GM18511 (cell line): ENCODE measurements around the gene P4HTM.

Experiments
- ATAC-seq: cut with Tn5 transposase; IDR thresholded peaks from one replicate; pipeline ENCODE4 v1.9.1; 2021; ENCODE audit warnings: mild to moderate bottlenecking, moderate library complexity; ENCODE audit not compliant: unreplicated experiment

The P4HTM gene

GRCh38 chr3:49022688-49023171 is 32.7 kb downstream of the P4HTM start:
- no peak for ATAC-seq

GRCh38 chr3:49023775-49024174 is 33.7 kb downstream of the P4HTM start:
- ATAC-seq: no peak

- ATAC-seq: no peak
Observed at GRCh38 chr3:49024449-49024848, 34.4 kb downstream of the P4HTM start.

GRCh38 chr3:49025005-49025792 is 35.2 kb downstream of the P4HTM start:
- ATAC-seq: no peak

DNA sequence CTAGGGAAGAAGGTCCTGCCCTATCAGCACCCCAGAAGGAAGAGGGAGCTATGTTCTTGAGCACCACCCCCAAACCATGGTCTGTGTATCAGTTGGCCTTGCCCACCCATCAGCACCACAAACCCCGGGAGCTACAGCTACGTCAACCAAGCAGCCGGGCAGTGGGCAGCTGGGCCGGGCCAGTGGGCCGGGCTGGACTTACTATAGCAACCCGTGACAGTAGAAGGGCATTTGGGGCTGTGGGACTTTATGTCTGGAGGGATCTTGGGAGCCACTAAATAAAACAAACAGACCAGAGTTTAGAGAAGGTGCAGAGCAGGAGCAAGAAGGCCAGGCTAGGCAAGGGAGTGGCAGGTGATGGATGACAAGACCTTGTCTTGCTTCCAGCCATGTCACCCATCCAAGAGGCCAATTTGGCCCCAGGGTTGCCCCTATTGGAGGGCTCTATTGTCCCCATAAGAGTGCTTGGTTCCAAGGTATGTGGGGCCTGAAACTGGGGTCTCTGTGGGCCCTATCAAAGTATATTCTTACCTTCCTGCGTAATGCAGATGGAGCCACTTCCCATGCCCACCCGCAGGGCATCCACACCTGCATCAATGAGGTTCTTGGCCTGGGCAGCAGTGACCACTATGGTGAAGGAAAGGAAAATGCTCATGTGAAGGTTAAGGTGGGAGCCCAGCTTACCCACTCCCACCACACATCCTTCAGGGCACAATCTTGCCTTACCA is 35.9 kb downstream of the P4HTM start:
- ATAC-seq: no peak

- no peak for ATAC-seq
Observed at GRCh38 chr3:49026536-49026935, 36.5 kb downstream of the P4HTM start.

DNA sequence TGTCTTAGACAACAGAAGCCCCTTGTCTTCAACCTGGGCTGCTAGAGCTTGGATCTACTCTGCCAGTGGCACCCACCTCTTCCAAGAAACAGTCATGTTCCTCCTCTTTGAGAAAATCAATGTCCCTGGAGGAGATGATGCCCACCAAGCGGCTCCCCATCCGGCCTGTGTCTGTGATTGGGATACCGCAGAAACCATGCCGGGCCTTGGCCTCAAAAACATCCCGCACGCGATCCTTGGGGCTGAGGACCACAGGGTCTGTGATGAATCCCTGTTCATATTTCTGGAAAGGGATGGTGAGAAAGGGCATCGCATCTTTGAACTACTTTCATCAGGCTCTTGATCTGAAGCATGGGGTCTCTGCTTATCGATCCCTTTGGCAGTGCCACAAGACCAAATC is 37.6 kb downstream of the P4HTM start:
- no peak for ATAC-seq

DNA sequence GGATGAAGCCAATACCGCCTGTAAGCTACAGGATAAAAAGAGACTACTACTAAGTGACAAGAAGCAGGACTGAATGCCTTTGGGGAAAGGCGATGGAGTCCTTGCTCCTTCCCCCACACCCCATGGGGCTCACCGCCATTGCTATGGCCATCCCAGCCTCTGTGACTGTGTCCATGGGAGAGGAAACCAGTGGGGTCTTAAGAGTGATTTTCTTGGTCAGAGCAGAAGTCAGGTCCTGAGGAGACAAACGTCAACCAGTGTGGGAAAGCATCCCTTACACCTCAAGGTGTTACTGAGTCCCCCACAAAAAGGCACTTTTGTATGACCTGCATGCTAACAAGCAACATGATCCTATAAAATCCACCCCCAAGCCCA is 38.2 kb downstream of the P4HTM start:
- ATAC-seq: no peak

DNA sequence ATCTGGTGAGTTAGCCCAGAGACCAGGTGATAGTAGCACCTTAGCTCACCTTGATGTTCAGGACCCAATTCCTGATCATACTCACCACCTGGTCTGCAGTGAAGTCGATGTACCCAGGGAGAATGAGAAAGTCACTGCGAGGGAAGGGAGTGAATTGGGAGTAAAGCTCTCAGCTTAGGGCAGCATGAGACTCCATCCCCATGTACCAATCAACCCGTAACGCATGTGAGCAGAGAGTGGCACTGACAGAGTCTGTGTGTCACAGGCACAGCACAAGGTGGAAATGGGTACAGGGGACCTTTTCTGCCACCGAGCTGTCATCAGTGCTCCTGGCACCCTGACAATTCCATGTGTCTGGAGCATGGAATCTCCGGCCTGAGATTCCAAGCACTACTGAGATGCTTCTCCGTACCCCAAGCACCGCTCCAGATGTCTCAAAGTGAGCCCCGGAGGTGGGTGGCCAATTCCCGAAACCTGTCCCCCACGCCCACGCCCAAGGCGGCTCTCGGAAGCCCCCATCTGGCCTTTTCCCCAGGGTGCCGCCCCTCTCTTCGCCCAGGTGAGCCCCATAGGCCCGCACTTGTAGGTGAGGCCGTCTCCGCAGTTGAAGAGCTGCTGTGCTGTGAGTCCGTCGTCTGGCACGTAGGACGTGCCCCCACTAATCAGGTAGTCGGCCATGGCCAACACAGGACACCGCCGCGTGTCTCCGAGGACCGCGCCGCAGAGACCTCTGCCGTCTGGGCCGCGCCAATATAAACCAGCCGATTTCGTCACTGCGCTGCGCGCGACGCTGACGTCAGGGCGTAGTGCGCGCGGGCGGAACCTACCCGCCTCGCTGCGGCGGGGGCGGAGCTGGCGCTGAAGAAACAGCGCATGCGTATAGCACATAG is 38.9 kb downstream of the P4HTM start, which contains the start of gene IMPDH2:
TSS of gene IMPDH2 (minus strand) at position 726 of the 890 bp plus-strand sequence. CDS start at position 678, 48 bp downstream.
- ATAC-seq: peak; percentile 91

DNA sequence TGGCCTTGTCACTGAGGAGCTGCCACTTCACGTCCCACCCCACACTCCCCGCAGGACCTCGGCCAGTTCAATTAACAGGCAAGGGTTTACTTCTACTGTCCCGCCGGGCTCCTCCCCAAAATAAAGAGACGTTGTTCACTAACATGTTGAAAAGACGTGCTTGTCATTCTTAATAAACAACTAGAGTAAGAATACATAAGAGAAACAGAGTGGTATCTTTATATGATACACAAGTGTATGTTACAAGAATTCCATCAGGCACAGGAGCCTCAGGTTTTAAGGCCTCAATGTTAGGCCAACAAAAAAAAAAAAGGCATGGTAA is 39.5 kb downstream of the P4HTM start:
- ATAC-seq: no peak

GRCh38 chr3:49030321-49030720 is 40.3 kb downstream of the P4HTM start:
- ATAC-seq: no peak

- no peak for ATAC-seq
Observed at GRCh38 chr3:49032646-49033304, 42.7 kb downstream of the P4HTM start.

GRCh38 chr3:49034650-49035049 is 44.6 kb downstream of the P4HTM start:
- no peak for ATAC-seq

- ATAC-seq: no peak
Observed at GRCh38 chr3:49035281-49035680, 45.2 kb downstream of the P4HTM start.

DNA sequence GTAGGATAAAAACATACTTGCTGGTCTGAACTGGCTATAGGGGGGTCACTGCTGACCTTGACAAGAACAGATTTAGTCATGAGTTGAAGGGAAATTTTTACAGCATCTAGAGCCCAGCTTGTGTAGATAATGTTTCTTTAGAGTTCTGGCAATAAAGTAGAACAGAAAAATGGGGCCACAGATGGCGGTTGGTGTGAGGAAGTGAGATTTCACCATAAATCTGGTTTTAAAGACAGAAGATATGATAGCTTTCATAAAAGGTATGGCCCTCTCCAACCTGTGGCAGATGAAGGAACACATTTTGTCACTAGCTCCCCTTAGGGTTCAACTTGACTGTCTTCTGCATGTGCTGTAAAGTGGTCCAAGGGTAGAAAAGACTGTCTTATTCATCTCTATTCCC is 63.5 kb downstream of the P4HTM start:
- no peak for ATAC-seq

DNA sequence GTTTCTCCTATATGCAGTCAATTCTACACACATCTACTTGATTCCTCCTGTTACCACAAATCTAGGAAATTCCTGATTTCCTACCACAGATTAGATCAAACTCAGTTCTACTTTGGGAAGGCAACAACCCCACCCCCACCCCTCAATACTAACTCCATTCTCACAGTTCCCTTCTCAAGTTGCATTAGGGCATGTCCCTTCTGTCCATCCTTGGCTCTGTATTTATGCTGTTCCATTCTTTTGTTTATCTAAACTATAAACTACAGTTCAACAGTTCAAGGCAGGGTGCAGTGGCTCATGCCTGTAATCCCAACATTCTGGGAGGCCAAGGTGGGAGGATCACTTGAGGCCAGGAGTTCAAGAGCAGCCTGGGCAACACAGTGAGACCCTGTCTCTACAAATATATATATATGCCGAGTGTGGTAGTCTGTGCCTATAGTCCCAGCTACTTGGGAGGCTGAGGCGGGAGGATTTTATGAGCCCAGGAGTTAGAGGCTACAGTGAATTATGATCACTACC is 64.4 kb downstream of the P4HTM start:
- ATAC-seq: no peak
